Tibial nerve (tissue), 4 donors: ENCODE data around the gene LRPAP1.

ENCODE experiments used
- EP300 ChIP-seq, 2 donors: sonication (generic); formaldehyde crosslinking; IDR thresholded peaks; one replicate each; pipeline ENCODE4 v1.6.1; 2017; ENCODE audit warnings: antibody characterized with exemption in 2 of 2, mild to moderate bottlenecking in 1 of 2
- POLR2A ChIP-seq, 2 donors: fragments of 450-650 bp; IDR thresholded peaks; one replicate each; pipeline ENCODE4 v1.6.1; 2017; ENCODE audit warnings: antibody characterized with exemption in 2 of 2, mild to moderate bottlenecking in 2 of 2, moderate library complexity in 2 of 2
- TF ChIP-seq, protein P1 (sequence below), 5 experiments: fragments of 200-600 bp in 3 of 5; fragments of 450-650 bp in 2 of 5; sonication (generic) in 3 of 5; IDR thresholded peaks; one replicate each; pipeline ENCODE4 v1.5.1; 2016 to 2019; ENCODE audit warnings: antibody characterized with exemption in 5 of 5, mild to moderate bottlenecking in 3 of 5, moderate library complexity in 2 of 5

DNA sequence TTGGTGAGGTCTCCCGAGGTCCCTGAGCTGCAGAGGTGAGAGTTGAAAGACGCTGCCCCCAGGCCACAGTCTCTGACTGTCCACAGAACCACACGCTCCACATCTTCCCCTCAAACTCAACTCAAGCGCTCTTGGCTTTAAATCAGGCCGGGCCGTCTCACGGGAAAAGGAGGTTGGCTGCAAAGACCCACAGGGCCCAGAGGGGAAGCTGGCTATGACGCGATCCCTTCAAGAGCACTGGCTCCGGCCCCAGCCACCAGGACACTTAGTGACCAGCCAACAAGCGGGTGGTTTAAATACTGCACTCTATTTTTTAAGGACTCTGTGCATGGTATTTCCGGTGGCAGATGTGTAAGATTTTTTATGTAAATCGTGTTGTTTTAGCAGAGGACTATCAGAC, 19.9 kb downstream of the LRPAP1 start:
- TF ChIP-seq EP300 (IDR thresholded peaks at IDR 0.05), result no peak
- TF ChIP-seq, protein P1, sequence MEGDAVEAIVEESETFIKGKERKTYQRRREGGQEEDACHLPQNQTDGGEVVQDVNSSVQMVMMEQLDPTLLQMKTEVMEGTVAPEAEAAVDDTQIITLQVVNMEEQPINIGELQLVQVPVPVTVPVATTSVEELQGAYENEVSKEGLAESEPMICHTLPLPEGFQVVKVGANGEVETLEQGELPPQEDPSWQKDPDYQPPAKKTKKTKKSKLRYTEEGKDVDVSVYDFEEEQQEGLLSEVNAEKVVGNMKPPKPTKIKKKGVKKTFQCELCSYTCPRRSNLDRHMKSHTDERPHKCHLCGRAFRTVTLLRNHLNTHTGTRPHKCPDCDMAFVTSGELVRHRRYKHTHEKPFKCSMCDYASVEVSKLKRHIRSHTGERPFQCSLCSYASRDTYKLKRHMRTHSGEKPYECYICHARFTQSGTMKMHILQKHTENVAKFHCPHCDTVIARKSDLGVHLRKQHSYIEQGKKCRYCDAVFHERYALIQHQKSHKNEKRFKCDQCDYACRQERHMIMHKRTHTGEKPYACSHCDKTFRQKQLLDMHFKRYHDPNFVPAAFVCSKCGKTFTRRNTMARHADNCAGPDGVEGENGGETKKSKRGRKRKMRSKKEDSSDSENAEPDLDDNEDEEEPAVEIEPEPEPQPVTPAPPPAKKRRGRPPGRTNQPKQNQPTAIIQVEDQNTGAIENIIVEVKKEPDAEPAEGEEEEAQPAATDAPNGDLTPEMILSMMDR (IDR thresholded peaks at IDR 0.05), result no peak
- no peak for TF ChIP-seq POLR2A (IDR thresholded peaks at IDR 0.05)
